ENCODE results near the gene CITED2.

Gene CITED2

DNA sequence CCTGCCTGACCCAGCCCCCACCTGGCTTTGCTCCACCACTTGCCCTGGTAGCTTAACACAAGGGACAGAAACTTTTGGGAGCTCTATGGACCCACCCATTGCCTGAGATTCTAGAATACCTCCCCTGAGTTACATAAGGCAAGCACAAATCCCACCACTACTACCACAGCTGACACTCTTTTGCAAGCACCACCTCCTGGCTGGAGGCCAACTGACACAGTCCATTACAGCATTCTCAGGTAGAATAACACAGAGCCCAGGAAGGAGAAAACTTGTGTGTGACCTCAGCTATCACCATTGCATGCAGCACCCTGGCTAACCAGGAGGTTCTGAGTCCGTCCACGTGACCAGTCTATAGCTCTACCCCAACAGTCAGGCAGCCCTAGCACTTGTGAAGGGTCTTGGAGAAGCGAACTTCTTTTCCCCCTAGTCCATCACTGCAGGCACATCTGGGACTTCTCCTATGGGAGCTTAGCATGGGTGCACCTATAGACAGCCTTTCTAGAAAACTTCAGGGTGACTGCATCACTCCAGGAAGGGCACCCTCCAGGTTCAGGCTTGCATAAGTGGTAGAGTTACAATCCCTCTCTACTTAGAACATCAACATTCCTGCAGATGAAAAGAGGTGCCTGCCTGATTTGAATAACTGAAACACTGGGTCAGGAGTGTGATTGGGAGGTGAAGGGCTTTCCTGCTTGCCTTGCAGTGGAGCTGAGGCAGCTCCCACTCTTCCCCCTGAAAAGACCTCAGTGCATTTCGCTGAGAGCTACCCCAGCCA, 30.1 kb downstream of the CITED2 start:
- Histone ChIP-seq H4K5ac (ENCODE audit: low read length) (no peak overlapping the region), H3K36me3 (ENCODE audit: control insufficient read depth, insufficient read depth, low read length) (no peaks in the 10 kb centered on the region), H3K79me1 (ENCODE audit: low read length) (no peaks in the 10 kb centered on the region), H3K4me1 (ENCODE audit: control insufficient read depth, low read depth, low read length) (no peaks in the 10 kb centered on the region), H3K27me3 (ENCODE audit: insufficient read depth, low read length, poor library complexity) (no peaks in the 10 kb centered on the region), H3K4me2 (ENCODE audit: low read length) (no peak overlapping the region), H4K8ac (ENCODE audit: low read depth, low read length) (no peak overlapping the region), H3K4ac (ENCODE audit: low read depth, low read length) (no peak overlapping the region), H2BK5ac (ENCODE audit: low read length) (no peak overlapping the region), H3K79me2 (ENCODE audit: control insufficient read depth, insufficient read depth, low read length) (no peaks in the 10 kb centered on the region), H2BK120ac (ENCODE audit: low read depth, low read length) (no peak overlapping the region), H3K9ac (ENCODE audit: low read length) (no peak overlapping the region), H3K18ac (ENCODE audit: low read length) (no peak overlapping the region), H3K23ac (ENCODE audit: low read length) (no peak overlapping the region), H3K4me3 (ENCODE audit: low read length) (no peak overlapping the region), H3K56ac (ENCODE audit: low read length) (no peak overlapping the region), H2BK15ac (replicated peaks; ENCODE audit: low read depth) (no peak overlapping the region), H2AK5ac (ENCODE audit: low read length) (no peak overlapping the region), H3K27ac (ENCODE audit: low read depth, low read length) (no peak overlapping the region)
- WGBS (ENCODE audit: extremely low coverage, insufficient coverage, low lambda C conversion rate) = no CpG with 5 or more reads among the region's 4 CpGs
- DNase-seq = no peak

DNA sequence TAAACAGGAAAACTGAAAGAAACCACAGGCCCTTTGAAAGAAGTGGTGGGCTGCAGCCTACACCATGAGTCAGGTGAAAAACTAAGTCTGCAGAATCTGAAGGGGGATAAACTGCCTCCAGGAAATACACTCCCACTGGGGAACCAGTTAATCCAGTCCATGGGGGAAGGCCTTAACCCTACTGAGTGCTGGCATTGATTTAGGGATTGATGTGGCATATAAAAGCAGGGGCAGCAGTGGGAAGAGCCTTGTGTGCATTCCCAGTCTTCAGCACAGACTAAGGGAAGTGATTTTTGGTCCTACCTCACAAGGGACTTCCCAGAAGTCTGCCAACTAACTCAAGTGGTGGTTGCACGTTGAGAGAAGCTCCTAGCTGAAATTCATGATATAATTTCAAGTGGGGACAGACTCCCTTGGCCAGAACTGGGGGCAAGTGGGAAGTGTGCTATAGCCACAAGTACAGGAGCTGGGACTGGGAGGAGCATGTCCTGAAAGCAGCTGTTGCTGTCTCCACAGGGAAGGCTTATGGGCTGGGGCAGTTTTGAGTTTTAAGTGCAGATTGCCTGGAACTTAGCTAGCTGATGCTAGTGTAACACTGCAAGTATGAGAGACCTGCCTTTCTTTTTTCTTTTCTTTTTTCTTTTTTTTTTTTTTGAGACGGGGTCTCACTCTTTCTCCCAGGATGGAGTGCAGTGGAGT, 31.2 kb downstream of the CITED2 start:
- Histone ChIP-seq H2BK15ac (replicated peaks; ENCODE audit: low read depth) (no peak overlapping the region), H3K4ac (ENCODE audit: low read depth, low read length) (no peak overlapping the region), H3K27ac (ENCODE audit: low read depth, low read length) (no peak overlapping the region), H2AK5ac (ENCODE audit: low read length) (no peak overlapping the region), H3K79me1 (ENCODE audit: low read length) (no peaks in the 10 kb centered on the region), H3K4me2 (ENCODE audit: low read length) (no peak overlapping the region), H3K4me3 (ENCODE audit: low read length) (no peak overlapping the region), H3K79me2 (ENCODE audit: control insufficient read depth, insufficient read depth, low read length) (no peaks in the 10 kb centered on the region), H4K5ac (ENCODE audit: low read length) (no peak overlapping the region), H3K18ac (ENCODE audit: low read length) (no peak overlapping the region), H4K8ac (ENCODE audit: low read depth, low read length) (no peak overlapping the region), H3K36me3 (ENCODE audit: control insufficient read depth, insufficient read depth, low read length) (no peaks in the 10 kb centered on the region), H3K27me3 (ENCODE audit: insufficient read depth, low read length, poor library complexity) (no peaks in the 10 kb centered on the region), H3K56ac (ENCODE audit: low read length) (no peak overlapping the region), H3K9ac (ENCODE audit: low read length) (no peak overlapping the region), H3K4me1 (ENCODE audit: control insufficient read depth, low read depth, low read length) (no peaks in the 10 kb centered on the region), H2BK5ac (ENCODE audit: low read length) (no peak overlapping the region), H2BK120ac (ENCODE audit: low read depth, low read length) (no peak overlapping the region), H3K23ac (ENCODE audit: low read length) (no peak overlapping the region)
- WGBS (ENCODE audit: extremely low coverage, insufficient coverage, low lambda C conversion rate) = no CpG with 5 or more reads among the region's 2 CpGs
- no peak for DNase-seq

DNA sequence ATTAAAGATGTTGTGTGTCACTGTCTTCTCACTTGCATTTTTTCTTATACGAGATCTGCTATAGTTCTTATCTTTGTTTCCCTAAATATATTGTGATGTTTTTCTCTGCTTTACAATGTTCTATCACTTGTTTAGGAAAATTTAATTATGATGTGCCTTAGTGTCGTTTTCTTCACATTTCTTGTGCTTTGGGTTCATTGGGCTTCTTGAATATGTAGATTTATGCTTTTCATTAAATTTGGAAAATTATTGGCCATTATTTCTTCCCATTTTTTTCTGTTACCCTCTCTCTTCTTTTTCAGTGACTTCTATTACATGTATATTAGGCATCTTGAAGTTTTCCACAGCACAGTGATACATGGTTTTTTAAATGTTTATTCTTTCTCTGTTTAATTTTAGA, 33.4 kb downstream of the CITED2 start:
- Histone ChIP-seq H3K9ac (ENCODE audit: low read length) (no peak overlapping the region), H3K18ac (ENCODE audit: low read length) (no peak overlapping the region), H4K8ac (ENCODE audit: low read depth, low read length) (no peak overlapping the region), H3K36me3 (ENCODE audit: control insufficient read depth, insufficient read depth, low read length) (no peaks in the 10 kb centered on the region), H2AK5ac (ENCODE audit: low read length) (no peak overlapping the region), H3K4me1 (ENCODE audit: control insufficient read depth, low read depth, low read length) (no peaks in the 10 kb centered on the region), H2BK15ac (replicated peaks; ENCODE audit: low read depth) (no peak overlapping the region), H4K5ac (ENCODE audit: low read length) (no peak overlapping the region), H3K79me1 (ENCODE audit: low read length) (no peaks in the 10 kb centered on the region), H3K27me3 (ENCODE audit: insufficient read depth, low read length, poor library complexity) (no peaks in the 10 kb centered on the region), H3K27ac (ENCODE audit: low read depth, low read length) (no peak overlapping the region), H3K4me3 (ENCODE audit: low read length) (no peak overlapping the region), H2BK5ac (ENCODE audit: low read length) (no peak overlapping the region), H2BK120ac (ENCODE audit: low read depth, low read length) (no peak overlapping the region), H3K4me2 (ENCODE audit: low read length) (no peak overlapping the region), H3K23ac (ENCODE audit: low read length) (no peak overlapping the region), H3K79me2 (ENCODE audit: control insufficient read depth, insufficient read depth, low read length) (no peaks in the 10 kb centered on the region), H3K4ac (ENCODE audit: low read depth, low read length) (no peak overlapping the region), H3K56ac (ENCODE audit: low read length) (no peak overlapping the region)
- no CpG with 5 or more reads among the region's 2 CpGs for WGBS (ENCODE audit: extremely low coverage, insufficient coverage, low lambda C conversion rate)
- no peak for DNase-seq

DNA sequence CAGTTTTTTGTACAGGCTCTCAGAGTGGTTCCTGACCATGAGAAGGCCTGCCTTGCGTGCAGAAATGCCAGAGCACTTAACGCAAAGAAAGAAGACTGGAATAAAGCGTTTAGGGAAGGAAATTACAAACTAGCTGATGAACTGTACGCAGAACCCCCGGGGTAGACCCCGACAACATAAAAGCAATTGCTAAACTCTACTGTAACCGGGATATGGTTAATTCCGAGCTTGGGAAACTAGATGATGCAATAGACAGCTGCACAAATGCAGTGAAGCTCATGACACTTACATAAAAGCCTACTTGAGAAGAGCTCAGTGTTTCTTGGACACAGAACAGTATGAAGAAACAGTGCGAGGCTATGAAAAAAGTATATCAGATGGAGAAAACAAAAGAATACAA, 35.7 kb downstream of the CITED2 start:
- H3K36me3 ChIP-seq (ENCODE audit: control insufficient read depth, insufficient read depth, low read length) = no peaks in the 10 kb centered on the region
- no peak overlapping the region for H2BK15ac ChIP-seq (replicated peaks; ENCODE audit: low read depth)
- no peak overlapping the region for H4K8ac ChIP-seq (ENCODE audit: low read depth, low read length)
- DNase-seq = no peak
- H3K4ac ChIP-seq (ENCODE audit: low read depth, low read length) = no peak overlapping the region
- H3K4me3 ChIP-seq (ENCODE audit: low read length) = no peak overlapping the region
- no peaks in the 10 kb centered on the region for H3K79me2 ChIP-seq (ENCODE audit: control insufficient read depth, insufficient read depth, low read length)
- H3K27ac ChIP-seq (ENCODE audit: low read depth, low read length) = no peak overlapping the region
- H3K23ac ChIP-seq (ENCODE audit: low read length) = no peak overlapping the region
- no peak overlapping the region for H3K4me2 ChIP-seq (ENCODE audit: low read length)
- H3K9ac ChIP-seq (ENCODE audit: low read length) = no peak overlapping the region
- H3K27me3 ChIP-seq (ENCODE audit: insufficient read depth, low read length, poor library complexity) = no peaks in the 10 kb centered on the region
- no peak overlapping the region for H4K5ac ChIP-seq (ENCODE audit: low read length)
- no peak overlapping the region for H2AK5ac ChIP-seq (ENCODE audit: low read length)
- no peaks in the 10 kb centered on the region for H3K4me1 ChIP-seq (ENCODE audit: control insufficient read depth, low read depth, low read length)
- H3K79me1 ChIP-seq (ENCODE audit: low read length) = no peaks in the 10 kb centered on the region
- no peak overlapping the region for H3K18ac ChIP-seq (ENCODE audit: low read length)
- no CpG with 5 or more reads among the region's 9 CpGs for WGBS (ENCODE audit: extremely low coverage, insufficient coverage, low lambda C conversion rate)
- no peak overlapping the region for H2BK5ac ChIP-seq (ENCODE audit: low read length)
- no peak overlapping the region for H2BK120ac ChIP-seq (ENCODE audit: low read depth, low read length)
- H3K56ac ChIP-seq (ENCODE audit: low read length) = no peak overlapping the region

DNA sequence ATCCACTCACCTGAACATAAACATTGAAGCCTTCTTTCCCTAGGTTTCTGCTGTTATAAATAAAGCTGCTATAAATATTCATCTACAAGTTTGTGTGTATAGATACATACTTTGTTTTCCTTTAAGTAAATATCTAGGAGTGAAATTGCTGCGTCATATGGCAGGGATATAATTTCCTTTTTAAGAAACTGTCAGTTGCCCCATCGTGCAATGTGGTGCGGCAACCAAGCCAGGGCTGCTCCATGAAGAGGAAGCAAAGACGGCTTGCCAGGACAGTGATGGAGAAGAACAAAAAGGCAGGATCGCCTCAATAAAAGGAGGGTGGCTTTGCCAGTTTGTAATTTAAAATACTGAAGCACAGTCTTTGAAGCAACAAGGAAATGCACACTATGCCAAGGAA, 36.6 kb downstream of the CITED2 start:
- Histone ChIP-seq H3K27ac (ENCODE audit: low read depth, low read length) (no peak overlapping the region), H3K79me1 (ENCODE audit: low read length) (no peaks in the 10 kb centered on the region), H4K8ac (ENCODE audit: low read depth, low read length) (no peak overlapping the region), H3K56ac (ENCODE audit: low read length) (no peak overlapping the region), H3K23ac (ENCODE audit: low read length) (no peak overlapping the region), H2BK120ac (ENCODE audit: low read depth, low read length) (no peak overlapping the region), H2BK15ac (replicated peaks; ENCODE audit: low read depth) (no peak overlapping the region), H3K79me2 (ENCODE audit: control insufficient read depth, insufficient read depth, low read length) (no peaks in the 10 kb centered on the region), H3K4me3 (ENCODE audit: low read length) (no peak overlapping the region), H3K18ac (ENCODE audit: low read length) (no peak overlapping the region), H3K4me1 (ENCODE audit: control insufficient read depth, low read depth, low read length) (no peaks in the 10 kb centered on the region), H3K27me3 (ENCODE audit: insufficient read depth, low read length, poor library complexity) (no peaks in the 10 kb centered on the region), H3K9ac (ENCODE audit: low read length) (no peak overlapping the region), H3K36me3 (ENCODE audit: control insufficient read depth, insufficient read depth, low read length) (no peaks in the 10 kb centered on the region), H3K4ac (ENCODE audit: low read depth, low read length) (no peak overlapping the region), H2AK5ac (ENCODE audit: low read length) (no peak overlapping the region), H3K4me2 (ENCODE audit: low read length) (no peak overlapping the region), H4K5ac (ENCODE audit: low read length) (no peak overlapping the region), H2BK5ac (ENCODE audit: low read length) (no peak overlapping the region)
- DNase-seq = no peak
- no CpG with 5 or more reads among the region's 5 CpGs for WGBS (ENCODE audit: extremely low coverage, insufficient coverage, low lambda C conversion rate)

Data from mesendoderm (in vitro differentiated cells).